GM12873 (cell line): ENCODE measurements around the gene HOATZ.

Experiments
- CTCF ChIP-seq: IDR thresholded peaks from 2 replicates; pipeline ENCODE4 v1.5.1; 2012; ENCODE audit warnings: low read depth, mild to moderate bottlenecking, moderate library complexity, low read length, control low read depth; ENCODE audit not compliant: insufficient read depth; ENCODE audit errors: missing control alignments

Gene HOATZ

GRCh38 chr11:111559800-111560464 lies 45.4 kb downstream of the HOATZ start:
- no peak for TF ChIP-seq CTCF

GRCh38 chr11:111560800-111561199 lies 46.2 kb downstream of the HOATZ start:
- no peak for TF ChIP-seq CTCF

GRCh38 chr11:111561306-111561705 lies 46.7 kb downstream of the HOATZ start:
- no peak for TF ChIP-seq CTCF

GRCh38 chr11:111561791-111562325 lies 47.3 kb downstream of the HOATZ start:
- TF ChIP-seq CTCF = no peak

GRCh38 chr11:111562692-111563389 lies 48.3 kb downstream of the HOATZ start:
- TF ChIP-seq CTCF = no peak

GRCh38 chr11:111565114-111565720 lies 50.6 kb downstream of the HOATZ start:
- TF ChIP-seq CTCF = peak; percentile 71

GRCh38 chr11:111566324-111566723 lies 51.7 kb downstream of the HOATZ start:
- TF ChIP-seq CTCF = no peak
